Activated effector memory CD4-positive, alpha-beta T cell treated with Interleukin-2 at 50 U/mL for 16 hours (primary cell): Measurements from ENCODE around the gene PISD.

Experiments
- DNase-seq: peaks from one replicate; pipeline ENCODE4 v3.0.0-alpha.2; 2020

Gene PISD

GRCh38 chr22:31623592-31624304 is 38.3 kb downstream of the PISD start:
- no peak for DNase-seq

- DNase-seq, result no peak
These were observed 39.0 kb downstream of the PISD start for GRCh38 chr22:31622980-31623379.

- no peak for DNase-seq
These were observed 40.4 kb downstream of the PISD start for GRCh38 chr22:31621507-31622124.

- DNase-seq, result no peak
These were observed 41.1 kb downstream of the PISD start for GRCh38 chr22:31620756-31621480.

- DNase-seq, result no peak
These were observed 42.3 kb downstream of the PISD start for GRCh38 chr22:31619611-31620300.

- no peak for DNase-seq
These were observed 43.4 kb downstream of the PISD start for GRCh38 chr22:31618471-31619176.

GRCh38 chr22:31618057-31618456 is 44.0 kb downstream of the PISD start:
- no peak for DNase-seq

GRCh38 chr22:31616315-31616980 is 45.6 kb downstream of the PISD start:
- no peak for DNase-seq

- DNase-seq, result no peak
These were observed 46.1 kb downstream of the PISD start for GRCh38 chr22:31615940-31616314.

- no peak for DNase-seq
These were observed 46.5 kb downstream of the PISD start for GRCh38 chr22:31615491-31615860.

GRCh38 chr22:31614781-31615490 is 47.1 kb downstream of the PISD start:
- DNase-seq, result no peak

GRCh38 chr22:31613904-31614296 is 48.1 kb downstream of the PISD start:
- no peak for DNase-seq

GRCh38 chr22:31613286-31613903 is 48.6 kb downstream of the PISD start:
- DNase-seq, result no peak

- no peak for DNase-seq
These were observed 49.1 kb downstream of the PISD start for GRCh38 chr22:31612891-31613285.

GRCh38 chr22:31611061-31611760 is 50.8 kb downstream of the PISD start:
- no peak for DNase-seq

- no peak for DNase-seq
These were observed 51.4 kb downstream of the PISD start for GRCh38 chr22:31610611-31611010.

GRCh38 chr22:31609716-31610115 is 52.3 kb downstream of the PISD start:
- no peak for DNase-seq

GRCh38 chr22:31607696-31608095 is 54.3 kb downstream of the PISD start:
- DNase-seq, result no peak

GRCh38 chr22:31605851-31606585 is 56.0 kb downstream of the PISD start:
- no peak for DNase-seq
